Activated CD8-positive, alpha-beta T cell treated with anti-CD3 and anti-CD28 coated beads, Interleukin-2, amount 10 ng/mL, durations not matched to agents 7 days and 5 days (primary cell): Measurements from ENCODE around the gene HOXB7. TPM values are rescaled to one million over a fixed set of nuclear protein-coding genes. Genes with fewer than 3 reads are reported as not detected.

Experiments used
- ATAC-seq: fragments of 150-1000 bp; cut with Tn5 transposase; one replicate; pipeline ENCODE4 v1.10.0; 2021; ENCODE audit warnings: moderate library complexity
- CTCF ChIA-PET: fragments of 350-600 bp; sonication (Branson Sonifier 250); formaldehyde crosslinking; loops from one replicate; lab custom pipeline; 2021; ENCODE audit warnings: antibody characterized with exemption; lab: Charles Lee
- POLR2A ChIA-PET: fragments of 350-600 bp; sonication (Branson Sonifier 250); formaldehyde crosslinking; loops from one replicate; lab custom pipeline; 2021; ENCODE audit warnings: antibody characterized with exemption; lab: Charles Lee
- DNase-seq: peaks from one replicate; pipeline ENCODE4 v3.0.0-alpha.2; 2020
- H3K27ac Mint-ChIP-seq: one replicate; pipeline ENCODE4 v1.8.0; 2021; ENCODE audit warnings: mild to moderate bottlenecking, mixed read lengths
- H3K27me3 Mint-ChIP-seq: one replicate; pipeline ENCODE4 v1.8.0; 2021; ENCODE audit warnings: low read depth, mixed read lengths
- H3K36me3 Mint-ChIP-seq: one replicate; pipeline ENCODE4 v1.8.0; 2021; ENCODE audit warnings: low read depth, mixed read lengths
- H3K4me1 Mint-ChIP-seq: one replicate; pipeline ENCODE4 v1.8.0; 2021; ENCODE audit warnings: low read depth, mixed read lengths
- H3K4me3 Mint-ChIP-seq: one replicate; pipeline ENCODE4 v1.8.0; 2021; ENCODE audit warnings: mild to moderate bottlenecking, mixed read lengths
- H3K9me3 Mint-ChIP-seq: one replicate; pipeline ENCODE4 v1.8.0; 2022; ENCODE audit warnings: mixed read lengths; ENCODE audit not compliant: insufficient read depth
- total RNA-seq, 2 experiments: library from RNA; stranded (reverse); gene quantifications; one replicate each; pipeline ENCODE4 v1.2.3, GENCODE V29; 2021

The HOXB7 gene
- total RNA-seq, 2 experiments from 2014 or later, result 0.87 to 0.91 TPM

- Mint-ChIP-seq H3K9me3 (no peaks in the 10 kb centered on the region), H3K27me3 (peaks cover 85% of the 10 kb centered on the region), H3K4me3 (no peak overlapping the region), H3K36me3 (peaks cover 2% of the 10 kb centered on the region), H3K4me1 (peaks cover 31% of the 10 kb centered on the region), H3K27ac (no peak overlapping the region)
- DNase-seq (no peak), ATAC-seq (no peak)
- POLR2A ChIA-PET, result no interaction called here
- CTCF ChIA-PET, result interaction anchor here (1.0 to 2.2 kb wide), 3 partner anchors 12 to 103 kb away, joined by 3 to 7 read pairs (median 3); no protein-coding TSS in a partner anchor
These were observed 32.3 kb upstream of the HOXB7 start for GRCh38 chr17:48642843-48643696.

- no peak overlapping the region for H3K27ac Mint-ChIP-seq
- peaks cover 87% of the 10 kb centered on the region for H3K27me3 Mint-ChIP-seq
- H3K4me3 Mint-ChIP-seq, result no peak overlapping the region
- peaks cover 2% of the 10 kb centered on the region for H3K36me3 Mint-ChIP-seq
- peaks cover 25% of the 10 kb centered on the region for H3K4me1 Mint-ChIP-seq
- ChIA-PET CTCF (interaction anchor here (1.6 to 2.2 kb wide), 3 partner anchors 17 to 36 kb away, joined by 3 to 7 read pairs (median 5); partner anchors contain the start of gene HOXB9), POLR2A (no interaction called here)
- ATAC-seq, result no peak
- DNase-seq, result no peak
- H3K9me3 Mint-ChIP-seq, result no peaks in the 10 kb centered on the region
These were observed 31.4 kb upstream of the HOXB7 start for GRCh38 chr17:48642059-48642842.

GRCh38 chr17:48641541-48642058 lies 30.8 kb upstream of the HOXB7 start:
- H3K36me3 Mint-ChIP-seq, result peaks cover 2% of the 10 kb centered on the region
- ATAC-seq (no peak), DNase-seq (no peak)
- CTCF ChIA-PET, result interaction anchor here (1.6 to 2.2 kb wide), 3 partner anchors 16 to 37 kb away, joined by 3 to 7 read pairs (median 5); partner anchors contain the start of gene HOXB9
- POLR2A ChIA-PET, result no interaction called here
- no peaks in the 10 kb centered on the region for H3K9me3 Mint-ChIP-seq
- H3K4me3 Mint-ChIP-seq, result no peak overlapping the region
- peaks cover 23% of the 10 kb centered on the region for H3K4me1 Mint-ChIP-seq
- peaks cover 89% of the 10 kb centered on the region for H3K27me3 Mint-ChIP-seq
- no peak overlapping the region for H3K27ac Mint-ChIP-seq

- ATAC-seq (no peak), DNase-seq (no peak)
- ChIA-PET CTCF (interaction anchor here (1.6 to 2.0 kb wide), 3 partner anchors 15 to 38 kb away, joined by 3 to 5 read pairs (median 4); partner anchors contain the start of gene HOXB9), POLR2A (interaction anchor here (1.0 kb wide), 1 partner anchor 16 kb away, joined by 4 read pairs; no protein-coding TSS in a partner anchor)
- Mint-ChIP-seq H3K27me3 (peaks cover 94% of the 10 kb centered on the region), H3K27ac (no peak overlapping the region), H3K4me1 (peaks cover 20% of the 10 kb centered on the region), H3K36me3 (peaks cover 2% of the 10 kb centered on the region), H3K4me3 (no peak overlapping the region), H3K9me3 (no peaks in the 10 kb centered on the region)
These were observed 30.0 kb upstream of the HOXB7 start for GRCh38 chr17:48640858-48641180.

- no peak overlapping the region for H3K4me3 Mint-ChIP-seq
- peaks cover 2% of the 10 kb centered on the region for H3K36me3 Mint-ChIP-seq
- ChIA-PET CTCF (interaction anchor here (1.0 to 2.0 kb wide), 3 partner anchors 10 to 22 kb away, joined by 3 to 5 read pairs (median 4); partner anchors contain the start of gene HOXB9), POLR2A (interaction anchor here (1.0 kb wide), 1 partner anchor 15 kb away, joined by 4 read pairs; no protein-coding TSS in a partner anchor)
- DNase-seq, result no peak
- no peak for ATAC-seq
- peaks cover 14% of the 10 kb centered on the region for H3K4me1 Mint-ChIP-seq
- no peak overlapping the region for H3K27ac Mint-ChIP-seq
- H3K9me3 Mint-ChIP-seq, result no peaks in the 10 kb centered on the region
- H3K27me3 Mint-ChIP-seq, result peaks cover 93% of the 10 kb centered on the region
These were observed 29.4 kb upstream of the HOXB7 start for GRCh38 chr17:48639982-48640857.

GRCh38 chr17:48639136-48639535 lies 28.3 kb upstream of the HOXB7 start:
- POLR2A ChIA-PET, result no interaction called here
- no peak for DNase-seq
- Mint-ChIP-seq H3K36me3 (peaks cover 2% of the 10 kb centered on the region), H3K27me3 (peaks cover 94% of the 10 kb centered on the region), H3K4me1 (peaks cover 13% of the 10 kb centered on the region), H3K4me3 (no peak overlapping the region), H3K27ac (no peak overlapping the region), H3K9me3 (no peaks in the 10 kb centered on the region)
- CTCF ChIA-PET, result interaction anchor here (2.0 kb wide), 1 partner anchor 21 kb away, joined by 4 read pairs; no protein-coding TSS in a partner anchor
- no peak for ATAC-seq

- Mint-ChIP-seq H3K27me3 (peaks cover 85% of the 10 kb centered on the region), H3K4me1 (peaks cover 12% of the 10 kb centered on the region), H3K4me3 (no peak overlapping the region), H3K36me3 (peaks cover 2% of the 10 kb centered on the region), H3K9me3 (no peaks in the 10 kb centered on the region), H3K27ac (no peak overlapping the region)
- POLR2A ChIA-PET, result interaction anchor here (0.6 to 1.3 kb wide), 2 partner anchors 12 to 372 kb away, joined by 3 to 7 read pairs; partner anchors contain the start of gene HOXB9
- no peak for ATAC-seq
- no peak for DNase-seq
- CTCF ChIA-PET, result interaction anchor here (0.6 to 4.0 kb wide), 17 partner anchors 9 to 395 kb away, joined by 3 to 34 read pairs (median 6); partner anchors contain the start of genes HOXB5, HOXB9 and PRAC2
These were observed 26.8 kb upstream of the HOXB7 start for GRCh38 chr17:48637323-48638260.

- H3K27ac Mint-ChIP-seq, result no peak overlapping the region
These were observed 25.6 kb upstream of the HOXB7 start for GRCh38 chr17:48636177-48637018.

GRCh38 chr17:48634493-48635208 lies 23.8 kb upstream of the HOXB7 start:
- DNase-seq (no peak), ATAC-seq (no peak)
- Mint-ChIP-seq H3K9me3 (no peaks in the 10 kb centered on the region), H3K4me3 (peak overlapping the region; percentile 4), H3K36me3 (no peaks in the 10 kb centered on the region), H3K4me1 (peaks cover 14% of the 10 kb centered on the region), H3K27ac (no peak overlapping the region), H3K27me3 (peaks cover 83% of the 10 kb centered on the region)
- CTCF ChIA-PET, result interaction anchor here (1.3 to 4.0 kb wide), 3 partner anchors 8 to 21 kb away, joined by 4 to 34 read pairs (median 19); partner anchors contain the start of gene HOXB9
- POLR2A ChIA-PET, result no interaction called here

More at GRCh38 chr17:48636177-48637018, 25.6 kb upstream of the HOXB7 start:
- peaks cover 84% of the 10 kb centered on the region for H3K27me3 Mint-ChIP-seq
- no peaks in the 10 kb centered on the region for H3K9me3 Mint-ChIP-seq
- no peaks in the 10 kb centered on the region for H3K36me3 Mint-ChIP-seq
- peak; percentile 90 for ATAC-seq
- peaks cover 14% of the 10 kb centered on the region for H3K4me1 Mint-ChIP-seq
- CTCF ChIA-PET, result interaction anchor here (0.6 to 4.0 kb wide), 32 partner anchors 10 to 706 kb away, joined by 3 to 34 read pairs (median 4); partner anchors contain the start of genes HOXB5, HOXB9 and PRAC2
- H3K4me3 Mint-ChIP-seq, result peak overlapping the region; percentile 18
- peak; percentile 80 for DNase-seq
- POLR2A ChIA-PET, result interaction anchor here (0.6 to 1.3 kb wide), 2 partner anchors 11 to 49 kb away, joined by 3 to 7 read pairs; partner anchors contain the start of gene HOXB9
